Activated naive CD8-positive, alpha-beta T cell (primary cell): ENCODE results near the gene LMAN2.

Experiments used
- H3K27ac Mint-ChIP-seq: one replicate; pipeline ENCODE4 v1.8.0; 2021; ENCODE audit warnings: mixed read lengths
- H3K27me3 Mint-ChIP-seq: one replicate; pipeline ENCODE4 v1.8.0; 2021; ENCODE audit warnings: mixed read lengths
- H3K36me3 Mint-ChIP-seq: one replicate; pipeline ENCODE4 v1.8.0; 2021; ENCODE audit warnings: mixed read lengths
- H3K4me1 Mint-ChIP-seq: one replicate; pipeline ENCODE4 v1.8.0; 2021; ENCODE audit warnings: low read depth, mixed read lengths
- H3K4me3 Mint-ChIP-seq: one replicate; pipeline ENCODE4 v1.8.0; 2021; ENCODE audit warnings: mild to moderate bottlenecking, mixed read lengths
- H3K9me3 Mint-ChIP-seq: one replicate; pipeline ENCODE4 v1.8.0; 2021; ENCODE audit warnings: low read depth, mixed read lengths

The LMAN2 gene

GRCh38 chr5:177293819-177294581 lies 57.5 kb downstream of the LMAN2 start:
- Mint-ChIP-seq H3K4me3 (no peak overlapping the region), H3K36me3 (peaks cover 7% of the 10 kb centered on the region), H3K4me1 (peaks cover 28% of the 10 kb centered on the region), H3K9me3 (no peaks in the 10 kb centered on the region), H3K27ac (no peak overlapping the region), H3K27me3 (no peaks in the 10 kb centered on the region)

DNA sequence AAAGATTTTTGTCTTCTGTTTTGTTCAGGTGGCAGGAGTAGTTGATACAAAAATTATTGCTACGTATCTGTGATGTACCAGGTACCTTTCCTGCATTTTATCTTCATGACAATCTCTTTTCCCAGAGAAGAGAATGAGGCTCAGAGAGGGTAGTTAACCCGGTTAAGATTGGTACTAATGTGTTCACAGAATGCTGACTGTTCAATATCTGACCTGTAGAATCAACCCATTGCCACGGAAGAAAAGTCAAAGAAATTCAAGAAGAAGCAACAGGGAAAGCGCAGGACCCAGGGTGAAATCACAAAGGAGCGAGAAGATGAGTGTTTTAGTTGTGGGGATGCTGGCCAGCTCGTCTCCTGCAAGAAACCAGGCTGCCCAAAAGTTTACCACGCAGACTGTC lies 59.7 kb downstream of the LMAN2 start:
- H3K4me3 Mint-ChIP-seq: no peak overlapping the region
- H3K27me3 Mint-ChIP-seq: no peaks in the 10 kb centered on the region
- H3K36me3 Mint-ChIP-seq: peaks cover 9% of the 10 kb centered on the region
- H3K4me1 Mint-ChIP-seq: peaks cover 19% of the 10 kb centered on the region
- no peaks in the 10 kb centered on the region for H3K9me3 Mint-ChIP-seq
- H3K27ac Mint-ChIP-seq: no peak overlapping the region

DNA sequence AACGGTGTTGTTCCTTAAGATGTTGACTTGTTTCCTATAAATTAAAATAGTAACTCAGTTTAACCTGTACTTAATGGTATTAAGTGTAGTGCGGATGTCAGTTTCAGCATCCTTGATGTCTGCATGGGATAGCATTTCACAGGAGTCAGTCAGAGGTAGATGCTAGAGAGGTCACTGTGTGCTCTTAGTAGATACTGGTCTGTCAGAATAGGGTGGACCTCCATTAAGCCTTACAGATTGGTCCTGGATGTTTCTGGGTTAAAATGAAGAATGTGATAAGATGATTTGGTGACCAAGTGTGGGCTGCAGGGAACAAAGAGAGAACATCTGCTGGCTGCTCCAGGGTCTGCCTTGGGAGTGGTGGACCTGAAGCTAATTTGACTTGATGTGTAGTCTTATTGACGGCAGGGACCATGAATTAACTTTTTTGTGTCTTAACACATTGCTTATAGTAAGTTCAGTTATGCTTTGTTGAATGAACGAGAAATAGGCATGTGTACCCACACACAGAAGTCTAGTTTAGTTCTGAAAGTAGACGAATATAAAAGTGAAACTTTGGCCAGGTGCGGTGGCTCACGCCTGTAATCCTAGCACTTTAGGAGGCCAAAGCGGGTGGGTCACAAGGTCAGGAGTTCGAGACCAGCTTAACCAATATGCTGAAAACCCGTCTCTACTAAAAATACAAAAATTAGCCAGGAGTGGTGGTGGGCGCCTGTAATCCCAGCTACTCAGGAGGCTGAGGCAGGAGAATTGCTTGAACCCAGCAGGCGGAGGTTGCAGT lies 60.5 kb downstream of the LMAN2 start:
- no peaks in the 10 kb centered on the region for H3K9me3 Mint-ChIP-seq
- H3K36me3 Mint-ChIP-seq: peaks cover 8% of the 10 kb centered on the region
- H3K4me3 Mint-ChIP-seq: no peak overlapping the region
- peak overlapping the region; percentile 34 for H3K27ac Mint-ChIP-seq
- H3K27me3 Mint-ChIP-seq: no peaks in the 10 kb centered on the region
- peaks cover 12% of the 10 kb centered on the region for H3K4me1 Mint-ChIP-seq

- H3K4me3 Mint-ChIP-seq: no peak overlapping the region
- H3K27me3 Mint-ChIP-seq: no peaks in the 10 kb centered on the region
- H3K36me3 Mint-ChIP-seq: peaks cover 8% of the 10 kb centered on the region
- H3K4me1 Mint-ChIP-seq: peaks cover 3% of the 10 kb centered on the region
- H3K9me3 Mint-ChIP-seq: no peaks in the 10 kb centered on the region
- no peak overlapping the region for H3K27ac Mint-ChIP-seq
Measured at GRCh38 chr5:177288191-177288590, 63.3 kb downstream of the LMAN2 start.
